Measurements from ENCODE around the gene HSFX2.
"Not testable (repeated sequence)": the region's sequence is repeated elsewhere in the genome, so short reads cannot be mapped to it uniquely, and the experiment has no call there.

Gene HSFX2

GRCh38 chrX:149595214-149595613, at the start of gene HSFX2:
Gene HSFX2, minus strand, starts transcription at chrX:149595314. Its CDS starts 614 bp downstream, at chrX:149594700.
- DNase-seq, result not testable (repeated sequence)

GRCh38 chrX:149643496-149643895, 48.4 kb upstream of the HSFX2 start:
- no peak for DNase-seq

- DNase-seq, result no peak
These were observed 46.7 kb upstream of the HSFX2 start for GRCh38 chrX:149641835-149642234.

GRCh38 chrX:149641432-149641831, 46.3 kb upstream of the HSFX2 start:
- DNase-seq, result no peak

- DNase-seq, result no peak
These were observed 44.5 kb upstream of the HSFX2 start for GRCh38 chrX:149639568-149639967.

- DNase-seq, result no peak
These were observed 43.7 kb upstream of the HSFX2 start for GRCh38 chrX:149638860-149639259.

- no peak for DNase-seq
These were observed 38.4 kb upstream of the HSFX2 start for GRCh38 chrX:149633511-149633910.

- peak; percentile 80 for DNase-seq
These were observed 36.4 kb upstream of the HSFX2 start, which contains the start of gene TMEM185A for GRCh38 chrX:149631234-149632165. Gene TMEM185A, minus strand, starts transcription at chrX:149631792. Its CDS starts 212 bp downstream, at chrX:149631580.

- no peak for DNase-seq
These were observed 35.6 kb upstream of the HSFX2 start for GRCh38 chrX:149630681-149631233.

GRCh38 chrX:149629730-149630387, 34.7 kb upstream of the HSFX2 start:
- no peak for DNase-seq

- no peak for DNase-seq
These were observed 33.7 kb upstream of the HSFX2 start for GRCh38 chrX:149628768-149629167.

GRCh38 chrX:149628280-149628679, 33.2 kb upstream of the HSFX2 start:
- no peak for DNase-seq

- DNase-seq, result not testable (repeated sequence)
These were observed 31.7 kb upstream of the HSFX2 start for GRCh38 chrX:149626829-149627228.

GRCh38 chrX:149619662-149620061, 24.5 kb upstream of the HSFX2 start:
- not testable (repeated sequence) for DNase-seq

GRCh38 chrX:149618871-149619270, 23.8 kb upstream of the HSFX2 start:
- no peak for DNase-seq

- no peak for DNase-seq
These were observed 16.6 kb upstream of the HSFX2 start for GRCh38 chrX:149611623-149612175.

GRCh38 chrX:149610511-149610910, 15.4 kb upstream of the HSFX2 start:
- no peak for DNase-seq

- no peak for DNase-seq
These were observed 12.6 kb upstream of the HSFX2 start for GRCh38 chrX:149607699-149608098.

- DNase-seq, result not testable (repeated sequence)
These were observed 10.3 kb upstream of the HSFX2 start for GRCh38 chrX:149605248-149605885.

GRCh38 chrX:149598603-149599002, 3.5 kb upstream of the HSFX2 start:
- not testable (repeated sequence) for DNase-seq

- DNase-seq, result not testable (repeated sequence)
These were observed 829 bp upstream of the HSFX2 start for GRCh38 chrX:149595943-149596342.

- not testable (repeated sequence) for DNase-seq
These were observed 4.1 kb downstream of the HSFX2 start for GRCh38 chrX:149590993-149591392.

GRCh38 chrX:149587359-149587758, 7.8 kb downstream of the HSFX2 start, which contains the start of gene MAGEA9B:
Gene MAGEA9B, minus strand, starts transcription at chrX:149587459. Its CDS starts 4,280 bp downstream, at chrX:149583179.
- DNase-seq, result not testable (repeated sequence)
